GM12801 (cell line): ENCODE measurements around the gene VWA8.

ENCODE experiments used
- TF ChIP-seq, protein P1 (sequence below): IDR thresholded peaks from one replicate; pipeline ENCODE4 v1.5.1; 2011; ENCODE audit warnings: control low read depth; ENCODE audit not compliant: insufficient read length; ENCODE audit errors: extremely low read depth

Gene VWA8

DNA sequence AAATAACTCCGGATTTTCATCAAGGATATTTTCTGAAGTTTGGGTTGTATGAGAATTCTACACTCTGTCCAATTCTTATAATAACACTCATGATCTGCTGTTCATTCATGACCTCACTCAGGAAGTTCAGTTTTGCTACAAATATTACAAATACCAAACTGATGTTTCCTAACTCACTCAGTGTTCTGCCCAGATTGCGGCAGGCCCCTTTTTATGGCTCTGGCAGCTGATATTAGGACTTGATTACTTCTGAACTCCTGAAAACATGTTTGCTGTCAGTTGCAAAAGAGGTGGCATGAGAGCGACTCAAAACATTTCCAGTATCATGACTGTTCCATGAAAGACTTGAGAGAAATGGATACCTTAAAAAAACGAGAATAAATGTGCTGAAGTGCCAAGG is 315.6 kb downstream of the VWA8 start:
- TF ChIP-seq, protein P1, sequence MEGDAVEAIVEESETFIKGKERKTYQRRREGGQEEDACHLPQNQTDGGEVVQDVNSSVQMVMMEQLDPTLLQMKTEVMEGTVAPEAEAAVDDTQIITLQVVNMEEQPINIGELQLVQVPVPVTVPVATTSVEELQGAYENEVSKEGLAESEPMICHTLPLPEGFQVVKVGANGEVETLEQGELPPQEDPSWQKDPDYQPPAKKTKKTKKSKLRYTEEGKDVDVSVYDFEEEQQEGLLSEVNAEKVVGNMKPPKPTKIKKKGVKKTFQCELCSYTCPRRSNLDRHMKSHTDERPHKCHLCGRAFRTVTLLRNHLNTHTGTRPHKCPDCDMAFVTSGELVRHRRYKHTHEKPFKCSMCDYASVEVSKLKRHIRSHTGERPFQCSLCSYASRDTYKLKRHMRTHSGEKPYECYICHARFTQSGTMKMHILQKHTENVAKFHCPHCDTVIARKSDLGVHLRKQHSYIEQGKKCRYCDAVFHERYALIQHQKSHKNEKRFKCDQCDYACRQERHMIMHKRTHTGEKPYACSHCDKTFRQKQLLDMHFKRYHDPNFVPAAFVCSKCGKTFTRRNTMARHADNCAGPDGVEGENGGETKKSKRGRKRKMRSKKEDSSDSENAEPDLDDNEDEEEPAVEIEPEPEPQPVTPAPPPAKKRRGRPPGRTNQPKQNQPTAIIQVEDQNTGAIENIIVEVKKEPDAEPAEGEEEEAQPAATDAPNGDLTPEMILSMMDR = no peak

DNA sequence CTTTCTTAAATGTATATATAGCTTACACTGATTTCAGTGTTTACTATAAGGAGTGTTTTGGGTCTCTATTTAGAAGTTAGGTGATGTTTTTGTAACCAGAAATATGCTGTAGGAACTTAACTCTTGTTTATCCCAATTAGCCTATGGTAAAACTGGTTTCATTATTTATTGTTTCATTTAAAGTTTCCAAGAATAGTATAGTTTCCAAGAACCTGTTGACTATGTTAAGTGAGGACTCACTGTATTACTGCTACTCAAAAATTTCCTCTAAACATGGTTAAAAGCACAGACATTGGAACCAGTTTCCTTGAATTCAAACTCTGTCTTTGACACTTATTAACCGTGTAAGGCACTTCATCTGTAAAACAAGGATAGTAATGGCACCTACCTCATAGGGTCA is 316.2 kb downstream of the VWA8 start:
- TF ChIP-seq, protein P1 = no peak

DNA sequence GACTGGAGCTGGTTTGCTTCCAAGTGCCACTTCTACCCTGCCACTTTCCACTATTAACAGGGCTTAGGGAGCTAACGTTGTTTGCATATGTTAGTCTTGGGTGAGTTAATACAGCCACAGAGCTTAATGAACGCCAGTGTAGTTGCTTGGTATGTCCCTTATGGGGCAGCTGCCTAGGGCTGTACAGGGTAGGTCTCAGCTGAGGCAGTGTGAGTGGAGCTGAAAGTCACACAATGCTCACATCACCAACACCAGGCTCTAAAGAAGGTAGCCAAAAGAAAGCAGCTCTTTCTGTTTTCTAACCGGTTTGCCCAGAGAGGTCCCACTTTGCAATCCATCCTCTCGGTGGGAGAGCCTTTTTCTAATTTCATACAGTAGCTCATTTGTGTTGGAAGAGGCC is 317.4 kb downstream of the VWA8 start:
- TF ChIP-seq, protein P1 = no peak

GRCh38 chr13:41641961-41642360 is 318.9 kb downstream of the VWA8 start:
- TF ChIP-seq, protein P1 = no peak

- TF ChIP-seq, protein P1 = no peak
Measured at GRCh38 chr13:41641429-41641828, 319.5 kb downstream of the VWA8 start.

DNA sequence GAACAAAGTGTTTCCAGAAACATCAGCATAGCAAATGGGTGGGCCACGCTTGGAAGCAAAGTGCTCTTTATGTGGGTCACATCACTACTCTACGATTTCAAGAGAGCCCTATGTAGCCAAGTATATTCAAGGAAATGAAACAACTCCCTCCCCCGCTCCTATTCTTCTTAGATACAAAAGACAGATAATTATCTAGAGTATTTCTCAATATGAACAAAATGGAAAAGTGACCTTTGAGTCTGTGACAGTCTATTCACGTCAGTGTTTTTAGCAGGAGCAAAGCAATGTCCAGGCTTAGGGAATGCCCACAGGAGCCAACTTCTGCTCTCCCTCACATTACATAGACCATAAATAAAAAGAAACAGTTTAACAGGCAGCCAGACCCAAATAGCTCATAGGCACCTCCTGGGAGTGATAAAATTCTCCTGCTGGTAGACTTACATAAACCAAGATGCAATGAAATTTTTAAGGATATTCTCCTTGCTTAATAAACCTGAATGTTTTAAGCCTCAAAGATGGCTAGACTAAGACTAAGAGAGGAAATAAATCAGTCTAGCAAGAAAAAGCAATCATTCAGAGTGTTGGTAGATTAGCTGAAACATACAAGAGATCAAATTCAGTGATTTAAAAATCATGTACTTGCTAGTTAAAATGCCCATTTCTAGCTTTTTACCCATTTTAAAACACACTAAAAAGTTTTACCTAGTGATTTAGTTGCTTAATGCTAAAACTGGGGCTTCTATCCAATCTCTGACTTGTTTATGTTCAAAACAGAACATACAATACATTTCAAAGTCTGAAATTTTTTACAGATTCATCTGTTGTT is 320.7 kb downstream of the VWA8 start:
- TF ChIP-seq, protein P1 = no peak

DNA sequence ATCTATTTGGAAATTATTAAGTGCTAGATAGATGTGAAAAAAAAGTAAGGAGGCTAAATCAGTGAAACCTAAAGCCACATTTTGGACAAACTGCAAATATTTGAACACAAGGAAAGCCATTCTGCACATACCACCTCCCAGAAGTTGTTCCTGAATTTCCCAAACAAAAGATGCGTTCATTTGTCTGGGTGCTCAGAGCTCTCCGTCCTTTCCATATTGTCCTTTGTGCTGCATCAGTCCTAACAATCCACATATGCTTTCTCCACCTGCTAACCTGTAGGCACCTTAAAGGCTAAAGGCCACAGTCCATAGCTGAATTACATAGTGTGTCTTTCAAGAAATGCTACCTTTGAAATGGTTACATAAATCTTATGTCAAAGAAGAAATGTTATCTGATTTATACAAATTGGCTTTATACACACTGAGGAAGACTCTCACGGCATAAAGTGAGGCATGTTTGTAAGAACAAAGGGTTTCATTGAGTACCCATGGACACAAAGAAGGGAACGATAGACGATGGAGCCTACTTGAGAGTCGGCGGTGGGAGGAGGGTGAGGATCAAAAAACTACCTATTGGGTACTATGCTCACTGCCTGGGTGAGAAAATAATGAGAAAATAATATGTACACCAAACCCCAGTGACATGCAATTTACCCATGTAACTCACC is 321.5 kb downstream of the VWA8 start:
- TF ChIP-seq, protein P1 = no peak
